Keratinocyte (primary cell): ENCODE results near the gene LY6G6D. TPM values are rescaled to one million over a fixed set of nuclear protein-coding genes. Genes with fewer than 3 reads are reported as not detected.
A peak's percentile ranks its signal among the peaks of the same experiment; 100 is the strongest.

Experiments
- DNase-seq: peaks from one replicate; pipeline ENCODE4 v3.0.0-alpha.2; 2011; ENCODE audit warnings: low read depth, missing footprints, low spot score
- FAIRE-seq: peaks from 2 replicates; lab custom pipeline; 2011; peaks lifted over from hg19 to GRCh38; lab: Jason Lieb, UNC
- H2AFZ ChIP-seq: 2 replicates; pipeline ENCODE4 v1.6.0; 2012; ENCODE audit warnings: low read length, control low read depth, inconsistent platforms; ENCODE audit not compliant: control insufficient read depth
- H3K27ac ChIP-seq: 2 replicates; pipeline ENCODE4 v1.5.1; 2011; ENCODE audit warnings: low read length; ENCODE audit not compliant: control insufficient read depth, insufficient read depth
- H3K27me3 ChIP-seq: 3 replicates; pipeline ENCODE4 v1.6.0; 2011; ENCODE audit warnings: low read length; ENCODE audit not compliant: control insufficient read depth, insufficient read depth; ENCODE audit errors: extremely low read depth
- H3K36me3 ChIP-seq, 2 experiments: 2 replicates in 1 of 2; 3 replicates in 1 of 2; pipeline ENCODE4 v1.5.1; 2011; ENCODE audit warnings: low read length in 2 of 2, mild to moderate bottlenecking in 1 of 2; ENCODE audit not compliant: control insufficient read depth in 2 of 2, insufficient read depth in 2 of 2; ENCODE audit errors: extremely low read depth in 1 of 2
- H3K4me1 ChIP-seq: 3 replicates; pipeline ENCODE4 v1.5.1; 2011; ENCODE audit warnings: low read length; ENCODE audit not compliant: control insufficient read depth, insufficient read depth; ENCODE audit errors: extremely low read depth
- H3K4me2 ChIP-seq: 3 replicates; pipeline ENCODE4 v1.6.0; 2011; ENCODE audit warnings: low read depth, low read length; ENCODE audit not compliant: control insufficient read depth, insufficient read depth; ENCODE audit errors: extremely low read depth
- H3K4me3 ChIP-seq, 3 experiments: fragments of 200-600 bp in 1 of 3; sonication (generic) in 1 of 3; 2 replicates in 2 of 3; 3 replicates in 1 of 3; pipeline ENCODE4 v1.5.1; 2011 to 2016; ENCODE audit warnings: low read length in 3 of 3, mild to moderate bottlenecking in 3 of 3, control low read depth in 2 of 3, inconsistent platforms in 1 of 3, low read depth in 1 of 3, mixed read lengths in 1 of 3, mixed run types in 1 of 3, moderate library complexity in 1 of 3; ENCODE audit not compliant: control insufficient read depth in 2 of 3, insufficient read depth in 2 of 3; ENCODE audit errors: extremely low read depth in 1 of 3
- H3K79me2 ChIP-seq: 2 replicates; pipeline ENCODE4 v1.6.0; 2012; ENCODE audit warnings: low read length; ENCODE audit not compliant: control insufficient read depth, insufficient read depth
- H3K9ac ChIP-seq: 3 replicates; pipeline ENCODE4 v1.6.0; 2011; ENCODE audit warnings: low read length; ENCODE audit not compliant: control insufficient read depth, insufficient read depth; ENCODE audit errors: extremely low read depth
- H3K9me1 ChIP-seq: 3 replicates; pipeline ENCODE4 v1.6.0; 2011; ENCODE audit warnings: low read length; ENCODE audit not compliant: control insufficient read depth, insufficient read depth; ENCODE audit errors: extremely low read depth
- H3K9me3 ChIP-seq: 2 replicates; pipeline ENCODE4 v1.5.1; 2012; ENCODE audit warnings: low read depth, low read length; ENCODE audit not compliant: control insufficient read depth
- H4K20me1 ChIP-seq: 3 replicates; pipeline ENCODE4 v1.6.0; 2011; ENCODE audit warnings: low read length; ENCODE audit not compliant: control insufficient read depth, insufficient read depth; ENCODE audit errors: extremely low read depth
- CTCF ChIP-seq, 3 experiments: IDR thresholded peaks in 1 of 3; conservative IDR thresholded peaks in 1 of 3; optimal IDR thresholded peaks in 1 of 3; 2 replicates in 2 of 3; 3 replicates in 1 of 3; pipeline versions ENCODE3 to v1.5.1; 2011; ENCODE audit warnings: low read length in 3 of 3, mild to moderate bottlenecking in 3 of 3, moderate library complexity in 2 of 3, control low read depth in 1 of 3, inconsistent platforms in 1 of 3; ENCODE audit not compliant: insufficient read depth in 2 of 3; ENCODE audit errors: extremely low read depth in 1 of 3
- EZH2 ChIP-seq: IDR thresholded peaks from one replicate; pipeline ENCODE4 v1.6.1; 2012; ENCODE audit warnings: inconsistent platforms, mild to moderate bottlenecking, low read length, moderate library complexity
- dilution Hi-C: fragments of 300-500 bp; cut with MboI; formaldehyde crosslinking; loops from one replicate; pipeline ENCODE4 v1.7.0; 2020; ENCODE audit warnings: low sequenced_read_pairs; ENCODE audit not compliant: extremely low pct_ligation_motif_present
- polyA plus RNA-seq, 5 experiments: library from polyadenylated mRNA; depleted of rRNA in 3 of 5; stranded (reverse) in 3 of 5; stranded (forward) in 1 of 5; unstranded in 1 of 5; fragments of >200 nt; gene quantifications; 1 replicate in 1 of 5; 2 replicates in 3 of 5; 3 replicates in 1 of 5; pipeline versions ENCODE4 v1.2.1 to v1.2.3, GENCODE V29; 2011 to 2012; ENCODE audit warnings: missing spikeins in 2 of 5, low read depth in 1 of 5, low replicate concordance in 1 of 5

The LY6G6D gene
- polyA plus RNA-seq, 1 donor (not counting 4 experiments of a cell fraction or from before 2014, with no cell fraction given), result 0.33 TPM

- TF ChIP-seq CTCF (optimal IDR thresholded peaks at IDR 0.05 in 1 of 3, IDR thresholded peaks at IDR 0.05 in 1 of 3, conservative IDR thresholded peaks at IDR 0.05 in 1 of 3; ENCODE audit: extremely low read depth in 1 of 3, insufficient read depth in 2 of 3, low read length in 3 of 3) (no peak), EZH2 (no peak)
- no peak overlapping the region for H3K4me2 ChIP-seq
- peaks cover 11% of the 10 kb centered on the region for H3K4me1 ChIP-seq
- no peak overlapping the region for H3K27ac ChIP-seq
- FAIRE-seq (no peak), DNase-seq (no peak)
- dilution Hi-C loops, result no loop called here
- H2AFZ ChIP-seq, result no peak overlapping the region
- H3K36me3 ChIP-seq, result peaks cover 0 to 1% of the 10 kb centered on the region in 2 experiments
- H4K20me1 ChIP-seq, result no peaks in the 10 kb centered on the region
- no peaks in the 10 kb centered on the region for H3K9me1 ChIP-seq
- H3K9me3 ChIP-seq, result no peaks in the 10 kb centered on the region
- H3K27me3 ChIP-seq, result no peaks in the 10 kb centered on the region
- no peak overlapping the region for H3K4me3 ChIP-seq
- H3K79me2 ChIP-seq, result no peaks in the 10 kb centered on the region
- H3K9ac ChIP-seq, result no peak overlapping the region
Measured at GRCh38 chr6:31677955-31678354, 37.2 kb upstream of the LY6G6D start.

- Histone ChIP-seq H3K4me3 (peak within 1 kb of the TSS; percentile 35 to 79 (median 69)), H3K9me3 (no peaks in the 10 kb centered on the region), H3K36me3 (peaks cover 0 to 4% of the 10 kb centered on the region in 2 experiments), H2AFZ (peak within 1 kb of the TSS; percentile 84), H3K27me3 (no peaks in the 10 kb centered on the region), H4K20me1 (no peaks in the 10 kb centered on the region), H3K27ac (no peak within 1 kb of the TSS), H3K79me2 (no peaks in the 10 kb centered on the region), H3K9ac (peak within 1 kb of the TSS; percentile 49), H3K4me2 (peak within 1 kb of the TSS; percentile 92), H3K9me1 (no peaks in the 10 kb centered on the region), H3K4me1 (peaks cover 11% of the 10 kb centered on the region)
- FAIRE-seq (peak; percentile 52), DNase-seq (peak; percentile 35)
- TF ChIP-seq CTCF (optimal IDR thresholded peaks at IDR 0.05 in 1 of 3, IDR thresholded peaks at IDR 0.05 in 1 of 3, conservative IDR thresholded peaks at IDR 0.05 in 1 of 3; ENCODE audit: extremely low read depth in 1 of 3, insufficient read depth in 2 of 3, low read length in 3 of 3), result peak; percentile 66 to 98 (median 71)
- TF ChIP-seq EZH2, result no peak
- dilution Hi-C loops, result no loop called here
Measured at GRCh38 chr6:31680226-31681134, 34.7 kb upstream of the LY6G6D start, which contains the start of gene LY6G5C. Gene LY6G5C (minus strand): TSS chr6:31681067. CDS start chr6:31680373, 694 bp downstream.
